ENCODE data around the gene CRKL.
"Not testable (repeated sequence)": the region's sequence is repeated elsewhere in the genome, so short reads cannot be mapped to it uniquely, and the experiment has no call there.

CRKL gene

GRCh38 chr22:20904008-20904979 lies 12.9 kb upstream of the CRKL start:
- no peak for DNase-seq

GRCh38 chr22:20904980-20905355 lies 12.2 kb upstream of the CRKL start:
- no peak overlapping the region for H3K4me3 ChIP-seq (ENCODE audit: low read length)
- no peak overlapping the region for H2BK5ac ChIP-seq (ENCODE audit: low read length)
- no peak overlapping the region for H3K4me2 ChIP-seq (ENCODE audit: low read length)
- no peaks in the 10 kb centered on the region for H3K79me2 ChIP-seq (ENCODE audit: control insufficient read depth, insufficient read depth, low read length)
- no peaks in the 10 kb centered on the region for H3K4me1 ChIP-seq (ENCODE audit: control insufficient read depth, low read depth, low read length)
- no peak overlapping the region for H2BK15ac ChIP-seq (replicated peaks; ENCODE audit: low read depth)
- no CpG with 5 or more reads among the region's 3 CpGs for WGBS (ENCODE audit: extremely low coverage, insufficient coverage, low lambda C conversion rate)
- H3K18ac ChIP-seq (ENCODE audit: low read length), result no peak overlapping the region
- no peak for DNase-seq
- no peaks in the 10 kb centered on the region for H3K27me3 ChIP-seq (ENCODE audit: insufficient read depth, low read length, poor library complexity)
- H3K9ac ChIP-seq (ENCODE audit: low read length), result no peak overlapping the region
- H3K23ac ChIP-seq (ENCODE audit: low read length), result no peak overlapping the region
- H3K36me3 ChIP-seq (ENCODE audit: control insufficient read depth, insufficient read depth, low read length), result no peaks in the 10 kb centered on the region
- H3K79me1 ChIP-seq (ENCODE audit: low read length), result no peaks in the 10 kb centered on the region
- H4K5ac ChIP-seq (ENCODE audit: low read length), result no peak overlapping the region
- H3K56ac ChIP-seq (ENCODE audit: low read length), result no peak overlapping the region
- no peak overlapping the region for H4K8ac ChIP-seq (ENCODE audit: low read depth, low read length)
- H3K4ac ChIP-seq (ENCODE audit: low read depth, low read length), result no peak overlapping the region
- H2BK120ac ChIP-seq (ENCODE audit: low read depth, low read length), result no peak overlapping the region
- no peak overlapping the region for H3K27ac ChIP-seq (ENCODE audit: low read depth, low read length)
- no peak overlapping the region for H2AK5ac ChIP-seq (ENCODE audit: low read length)

More at GRCh38 chr22:20904008-20904979, 12.9 kb upstream of the CRKL start:
- H3K79me1 ChIP-seq (ENCODE audit: low read length), result no peaks in the 10 kb centered on the region
- no peak overlapping the region for H3K23ac ChIP-seq (ENCODE audit: low read length)
- H3K4me1 ChIP-seq (ENCODE audit: control insufficient read depth, low read depth, low read length), result no peaks in the 10 kb centered on the region
- no peak overlapping the region for H3K18ac ChIP-seq (ENCODE audit: low read length)
- no peak overlapping the region for H2BK5ac ChIP-seq (ENCODE audit: low read length)
- H3K27me3 ChIP-seq (ENCODE audit: insufficient read depth, low read length, poor library complexity), result no peaks in the 10 kb centered on the region
- no peaks in the 10 kb centered on the region for H3K36me3 ChIP-seq (ENCODE audit: control insufficient read depth, insufficient read depth, low read length)
- no peak overlapping the region for H3K4ac ChIP-seq (ENCODE audit: low read depth, low read length)
- H2BK15ac ChIP-seq (replicated peaks; ENCODE audit: low read depth), result no peak overlapping the region
- H3K79me2 ChIP-seq (ENCODE audit: control insufficient read depth, insufficient read depth, low read length), result no peaks in the 10 kb centered on the region
- no peak overlapping the region for H3K56ac ChIP-seq (ENCODE audit: low read length)
- no peak overlapping the region for H2BK120ac ChIP-seq (ENCODE audit: low read depth, low read length)
- H3K9ac ChIP-seq (ENCODE audit: low read length), result no peak overlapping the region
- no peak overlapping the region for H2AK5ac ChIP-seq (ENCODE audit: low read length)
- H4K5ac ChIP-seq (ENCODE audit: low read length), result no peak overlapping the region
- no peak overlapping the region for H3K4me3 ChIP-seq (ENCODE audit: low read length)
- no peak overlapping the region for H4K8ac ChIP-seq (ENCODE audit: low read depth, low read length)
- H3K27ac ChIP-seq (ENCODE audit: low read depth, low read length), result no peak overlapping the region
- WGBS (ENCODE audit: extremely low coverage, insufficient coverage, low lambda C conversion rate), result no CpG with 5 or more reads among the region's 7 CpGs
- no peak overlapping the region for H3K4me2 ChIP-seq (ENCODE audit: low read length)

GRCh38 chr22:20905415-20906386 lies 11.5 kb upstream of the CRKL start:
- H3K56ac ChIP-seq (ENCODE audit: low read length), result no peak overlapping the region
- H3K36me3 ChIP-seq (ENCODE audit: control insufficient read depth, insufficient read depth, low read length), result no peaks in the 10 kb centered on the region
- H2BK120ac ChIP-seq (ENCODE audit: low read depth, low read length), result no peak overlapping the region
- no peak overlapping the region for H2AK5ac ChIP-seq (ENCODE audit: low read length)
- no peak overlapping the region for H4K5ac ChIP-seq (ENCODE audit: low read length)
- no peak overlapping the region for H3K4ac ChIP-seq (ENCODE audit: low read depth, low read length)
- no peak overlapping the region for H2BK5ac ChIP-seq (ENCODE audit: low read length)
- no peak overlapping the region for H3K23ac ChIP-seq (ENCODE audit: low read length)
- no peak overlapping the region for H3K4me3 ChIP-seq (ENCODE audit: low read length)
- no peak overlapping the region for H3K18ac ChIP-seq (ENCODE audit: low read length)
- DNase-seq, result no peak
- H3K9ac ChIP-seq (ENCODE audit: low read length), result no peak overlapping the region
- no peaks in the 10 kb centered on the region for H3K27me3 ChIP-seq (ENCODE audit: insufficient read depth, low read length, poor library complexity)
- H3K79me1 ChIP-seq (ENCODE audit: low read length), result no peaks in the 10 kb centered on the region
- no peaks in the 10 kb centered on the region for H3K79me2 ChIP-seq (ENCODE audit: control insufficient read depth, insufficient read depth, low read length)
- no peak overlapping the region for H2BK15ac ChIP-seq (replicated peaks; ENCODE audit: low read depth)
- H4K8ac ChIP-seq (ENCODE audit: low read depth, low read length), result no peak overlapping the region
- no peak overlapping the region for H3K27ac ChIP-seq (ENCODE audit: low read depth, low read length)
- no peaks in the 10 kb centered on the region for H3K4me1 ChIP-seq (ENCODE audit: control insufficient read depth, low read depth, low read length)
- no peak overlapping the region for H3K4me2 ChIP-seq (ENCODE audit: low read length)
- no CpG with 5 or more reads among the region's 4 CpGs for WGBS (ENCODE audit: extremely low coverage, insufficient coverage, low lambda C conversion rate)

- WGBS (ENCODE audit: extremely low coverage, insufficient coverage, low lambda C conversion rate), result no CpG with 5 or more reads among the region's 3 CpGs
- no peaks in the 10 kb centered on the region for H3K36me3 ChIP-seq (ENCODE audit: control insufficient read depth, insufficient read depth, low read length)
- no peak overlapping the region for H2BK5ac ChIP-seq (ENCODE audit: low read length)
- no peak overlapping the region for H3K18ac ChIP-seq (ENCODE audit: low read length)
- H3K23ac ChIP-seq (ENCODE audit: low read length), result no peak overlapping the region
- H3K79me1 ChIP-seq (ENCODE audit: low read length), result no peaks in the 10 kb centered on the region
- no peaks in the 10 kb centered on the region for H3K79me2 ChIP-seq (ENCODE audit: control insufficient read depth, insufficient read depth, low read length)
- no peak overlapping the region for H4K8ac ChIP-seq (ENCODE audit: low read depth, low read length)
- no peak for DNase-seq
- H3K27me3 ChIP-seq (ENCODE audit: insufficient read depth, low read length, poor library complexity), result no peaks in the 10 kb centered on the region
- H3K27ac ChIP-seq (ENCODE audit: low read depth, low read length), result no peak overlapping the region
- no peak overlapping the region for H3K4me3 ChIP-seq (ENCODE audit: low read length)
- H2BK15ac ChIP-seq (replicated peaks; ENCODE audit: low read depth), result no peak overlapping the region
- no peak overlapping the region for H3K4ac ChIP-seq (ENCODE audit: low read depth, low read length)
- no peaks in the 10 kb centered on the region for H3K4me1 ChIP-seq (ENCODE audit: control insufficient read depth, low read depth, low read length)
- no peak overlapping the region for H3K56ac ChIP-seq (ENCODE audit: low read length)
- H3K9ac ChIP-seq (ENCODE audit: low read length), result no peak overlapping the region
- no peak overlapping the region for H3K4me2 ChIP-seq (ENCODE audit: low read length)
- no peak overlapping the region for H4K5ac ChIP-seq (ENCODE audit: low read length)
- no peak overlapping the region for H2BK120ac ChIP-seq (ENCODE audit: low read depth, low read length)
- H2AK5ac ChIP-seq (ENCODE audit: low read length), result no peak overlapping the region
These were observed 10.8 kb upstream of the CRKL start for GRCh38 chr22:20906387-20906767.

- H3K27me3 ChIP-seq (ENCODE audit: insufficient read depth, low read length, poor library complexity); H3K79me1 ChIP-seq (ENCODE audit: low read length); H3K4me2 ChIP-seq (ENCODE audit: low read length); H2BK120ac ChIP-seq (ENCODE audit: low read depth, low read length); H3K36me3 ChIP-seq (ENCODE audit: control insufficient read depth, insufficient read depth, low read length); DNase-seq; H3K56ac ChIP-seq (ENCODE audit: low read length); H4K5ac ChIP-seq (ENCODE audit: low read length); H3K79me2 ChIP-seq (ENCODE audit: control insufficient read depth, insufficient read depth, low read length); H2BK15ac ChIP-seq (replicated peaks; ENCODE audit: low read depth); H3K18ac ChIP-seq (ENCODE audit: low read length); H3K9ac ChIP-seq (ENCODE audit: low read length); H3K4me3 ChIP-seq (ENCODE audit: low read length); H3K27ac ChIP-seq (ENCODE audit: low read depth, low read length); H3K4me1 ChIP-seq (ENCODE audit: control insufficient read depth, low read depth, low read length); H2AK5ac ChIP-seq (ENCODE audit: low read length); H4K8ac ChIP-seq (ENCODE audit: low read depth, low read length); H3K4ac ChIP-seq (ENCODE audit: low read depth, low read length); H3K23ac ChIP-seq (ENCODE audit: low read length); H2BK5ac ChIP-seq (ENCODE audit: low read length): not testable (repeated sequence)
- WGBS (ENCODE audit: extremely low coverage, insufficient coverage, low lambda C conversion rate), result no CpG with 5 or more reads among the region's 5 CpGs
These were observed 8.5 kb upstream of the CRKL start for GRCh38 chr22:20908717-20909116.

Data from mesendoderm (in vitro differentiated cells).